ENCODE measurements around the gene SNAP29. TPM values are rescaled to one million over a fixed set of nuclear protein-coding genes. Genes with fewer than 3 reads are reported as not detected.

Gene SNAP29
- total RNA-seq, 1 experiment from 2014 or later: 17.9 TPM

DNA sequence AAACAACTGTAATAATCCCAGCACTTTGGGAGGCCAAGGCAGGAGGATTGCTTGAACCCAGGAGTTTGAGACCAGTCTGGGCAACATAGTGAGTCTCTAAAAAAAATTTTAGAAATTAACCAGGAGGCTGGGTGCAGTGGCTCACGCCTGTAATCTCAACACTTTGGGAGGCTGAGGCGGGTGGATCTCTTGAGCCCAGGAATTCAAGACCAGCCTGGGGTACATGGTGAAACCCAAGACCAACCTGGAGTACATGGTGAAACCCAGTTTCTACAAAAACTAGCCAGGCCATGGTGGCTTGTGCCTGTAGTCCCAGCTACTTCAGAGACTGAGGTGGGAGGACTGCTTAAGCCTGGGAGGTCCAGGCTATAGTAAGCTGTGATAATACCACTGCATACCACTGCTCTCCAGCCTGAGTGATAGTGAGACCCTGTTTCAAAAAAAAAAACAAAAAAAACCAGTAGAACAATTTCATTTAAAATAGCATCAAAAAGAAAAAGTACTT lies 11.4 kb upstream of the SNAP29 start:
- no peaks in the 10 kb centered on the region for H3K4me1 ChIP-seq (ENCODE audit: insufficient read depth, low read length)
- H3K27me3 ChIP-seq (ENCODE audit: insufficient read depth, low read length): no peaks in the 10 kb centered on the region
- H3K23me2 ChIP-seq (ENCODE audit: insufficient read length, low read depth, low read length, poor library complexity, severe bottlenecking): no peaks in the 10 kb centered on the region
- no CpG with 5 or more reads among the region's 2 CpGs for WGBS (ENCODE audit: extremely low coverage, insufficient read length, low lambda C conversion rate)
- no peaks in the 10 kb centered on the region for H3K36me3 Mint-ChIP-seq (ENCODE audit: insufficient read depth in 1 of 3, low read depth in 3 of 3)
- no peak overlapping the region for H3K9ac ChIP-seq (ENCODE audit: extremely low read depth, insufficient read length, low read length)
- H3K4me2 ChIP-seq (ENCODE audit: insufficient read depth, insufficient read length, low read length): no peak overlapping the region
- no peak overlapping the region for H2AK5ac ChIP-seq (ENCODE audit: insufficient read length, low read length)
- peaks cover 19 to 20% of the 10 kb centered on the region in 2 experiments for H3K4me1 Mint-ChIP-seq
- no peak overlapping the region for H4K91ac ChIP-seq (ENCODE audit: insufficient read length, low read depth, low read length)
- H3K9me3 Mint-ChIP-seq: no peaks in the 10 kb centered on the region
- H3K23ac ChIP-seq (ENCODE audit: insufficient read length, low read depth, low read length): no peak overlapping the region
- no peak overlapping the region for H3K4me3 Mint-ChIP-seq
- no peak overlapping the region for H4K8ac ChIP-seq (replicated peaks; ENCODE audit: insufficient read length, low read depth, low read length)
- no peak overlapping the region for H2BK15ac ChIP-seq (ENCODE audit: low read depth, low read length)
- H3T11ph ChIP-seq (ENCODE audit: low read length): no peak overlapping the region
- H3K9me3 ChIP-seq (ENCODE audit: control insufficient read depth, low read depth, low read length): no peaks in the 10 kb centered on the region
- H3K4ac ChIP-seq (ENCODE audit: low read depth, low read length): no peak overlapping the region
- H4K5ac ChIP-seq (ENCODE audit: insufficient read length, low read depth, low read length): no peak overlapping the region
- no peak overlapping the region for H2AFZ ChIP-seq (ENCODE audit: low read length)
- H2BK20ac ChIP-seq (ENCODE audit: low read depth, low read length, poor library complexity, severe bottlenecking): no peak overlapping the region
- peaks cover 3% of the 10 kb centered on the region for H3K79me1 ChIP-seq (ENCODE audit: insufficient read depth, low read depth, low read length, poor library complexity, severe bottlenecking)
- H3K27ac ChIP-seq (ENCODE audit: insufficient read length, low read depth, low read length): no peak overlapping the region
- H3K18ac ChIP-seq (ENCODE audit: insufficient read length, low read depth, low read length): no peak overlapping the region
- no peak for DNase-seq
- no peaks in the 10 kb centered on the region for H3K27me3 Mint-ChIP-seq (ENCODE audit: low read depth)
- no peak overlapping the region for H3K56ac ChIP-seq (ENCODE audit: insufficient read length, low read depth, low read length)
- H2BK5ac ChIP-seq (ENCODE audit: insufficient read length, low read length): no peak overlapping the region
- no peak overlapping the region; a peak in 1 of 7 replicates for H3K27ac Mint-ChIP-seq
- no peak overlapping the region for H3K14ac ChIP-seq (ENCODE audit: insufficient read depth, low read length)
- H3K79me2 ChIP-seq (ENCODE audit: insufficient read depth, low read length): peaks cover 2% of the 10 kb centered on the region; the same call in 1 of the 2 replicates
- H2BK120ac ChIP-seq (ENCODE audit: low read depth, low read length, poor library complexity, severe bottlenecking): no peak overlapping the region
- TF ChIP-seq, protein P1, sequence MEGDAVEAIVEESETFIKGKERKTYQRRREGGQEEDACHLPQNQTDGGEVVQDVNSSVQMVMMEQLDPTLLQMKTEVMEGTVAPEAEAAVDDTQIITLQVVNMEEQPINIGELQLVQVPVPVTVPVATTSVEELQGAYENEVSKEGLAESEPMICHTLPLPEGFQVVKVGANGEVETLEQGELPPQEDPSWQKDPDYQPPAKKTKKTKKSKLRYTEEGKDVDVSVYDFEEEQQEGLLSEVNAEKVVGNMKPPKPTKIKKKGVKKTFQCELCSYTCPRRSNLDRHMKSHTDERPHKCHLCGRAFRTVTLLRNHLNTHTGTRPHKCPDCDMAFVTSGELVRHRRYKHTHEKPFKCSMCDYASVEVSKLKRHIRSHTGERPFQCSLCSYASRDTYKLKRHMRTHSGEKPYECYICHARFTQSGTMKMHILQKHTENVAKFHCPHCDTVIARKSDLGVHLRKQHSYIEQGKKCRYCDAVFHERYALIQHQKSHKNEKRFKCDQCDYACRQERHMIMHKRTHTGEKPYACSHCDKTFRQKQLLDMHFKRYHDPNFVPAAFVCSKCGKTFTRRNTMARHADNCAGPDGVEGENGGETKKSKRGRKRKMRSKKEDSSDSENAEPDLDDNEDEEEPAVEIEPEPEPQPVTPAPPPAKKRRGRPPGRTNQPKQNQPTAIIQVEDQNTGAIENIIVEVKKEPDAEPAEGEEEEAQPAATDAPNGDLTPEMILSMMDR (conservative IDR thresholded peaks at IDR 0.05): no peak
- no peak overlapping the region for H2BK12ac ChIP-seq (ENCODE audit: insufficient read length, low read depth, low read length)
- H4K20me1 ChIP-seq (ENCODE audit: control insufficient read depth, insufficient read depth, insufficient read length): no peaks in the 10 kb centered on the region

All from H9 (cell line).